Fibroblast of pulmonary artery (primary cell): Measurements from ENCODE around the gene KANK2.

Experiments used
- DNase-seq: peaks from one replicate; pipeline ENCODE4 v3.0.0-alpha.2; 2010; ENCODE audit warnings: low read depth
- H3K4me3 ChIP-seq: replicated peaks from 2 replicates; pipeline ENCODE4 v1.5.1; 2011; ENCODE audit warnings: low read depth, mild to moderate bottlenecking, control low read depth, low read length, moderate library complexity
- CTCF ChIP-seq: IDR thresholded peaks from 2 replicates; pipeline ENCODE4 v1.5.1; 2011; ENCODE audit warnings: mild to moderate bottlenecking, control low read depth, low read length, inconsistent platforms; ENCODE audit errors: missing control alignments

The KANK2 gene

GRCh38 chr19:11116507-11116906, 80.8 kb downstream of the KANK2 start:
- no peak overlapping the region for H3K4me3 ChIP-seq
- no peak for DNase-seq
- no peak for TF ChIP-seq CTCF

- TF ChIP-seq CTCF: no peak
- no peak for DNase-seq
- no peak overlapping the region for H3K4me3 ChIP-seq
Measured at GRCh38 chr19:11115895-11116446, 81.4 kb downstream of the KANK2 start.

- DNase-seq: no peak
- no peak overlapping the region for H3K4me3 ChIP-seq
- TF ChIP-seq CTCF: no peak
Measured at GRCh38 chr19:11115042-11115441, 82.3 kb downstream of the KANK2 start.
